ACHN (cell line): ENCODE results near the gene IL26.
"Not testable (repeated sequence)": the region's sequence is repeated elsewhere in the genome, so short reads cannot be mapped to it uniquely, and the experiment has no call there.

Source experiments
- DNase-seq: peaks from one replicate; pipeline ENCODE4 v3.0.0-alpha.2; 2015
- in situ Hi-C: cut with HindIII; loops from 2 replicates; pipeline ENCODE4 v1.10.0; 2017; ENCODE audit warnings: low sequenced_read_pairs, low pct_ligation_motif_present, low pct_unique_long_range_greater_than_20kb

IL26 gene

GRCh38 chr12:68174761-68175160 is 50.8 kb downstream of the IL26 start:
- in situ Hi-C loops, DNase-seq: not testable (repeated sequence)

GRCh38 chr12:68173792-68174191 is 51.8 kb downstream of the IL26 start:
- DNase-seq: no peak
- in situ Hi-C loops: no loop called here

GRCh38 chr12:68170726-68171125 is 54.9 kb downstream of the IL26 start:
- in situ Hi-C loops: no loop called here
- no peak for DNase-seq

GRCh38 chr12:68169213-68169889 is 56.3 kb downstream of the IL26 start:
- in situ Hi-C loops: no loop called here
- no peak for DNase-seq

GRCh38 chr12:68166317-68166831 is 59.2 kb downstream of the IL26 start:
- no peak for DNase-seq
- in situ Hi-C loops: no loop called here

- DNase-seq: no peak
- in situ Hi-C loops: no loop called here
These were observed 62.0 kb downstream of the IL26 start for GRCh38 chr12:68163560-68164081.

- DNase-seq: no peak
- in situ Hi-C loops: no loop called here
These were observed 63.2 kb downstream of the IL26 start for GRCh38 chr12:68162374-68162773.

GRCh38 chr12:68159681-68160304 is 65.8 kb downstream of the IL26 start, which contains the start of gene IFNG:
IFNG (minus strand) TSS chr12:68159740; CDS start chr12:68159615, 125 bp downstream.
- in situ Hi-C loops: no loop called here
- DNase-seq: no peak

- in situ Hi-C loops: no loop called here
- DNase-seq: peak; percentile 46
These were observed 67.2 kb downstream of the IL26 start for GRCh38 chr12:68158432-68158831.

GRCh38 chr12:68157380-68157779 is 68.2 kb downstream of the IL26 start:
- in situ Hi-C loops: no loop called here

GRCh38 chr12:68156636-68157035 is 69.0 kb downstream of the IL26 start:
- in situ Hi-C loops: no loop called here
- DNase-seq: no peak

More at GRCh38 chr12:68157380-68157779, 68.2 kb downstream of the IL26 start:
- no peak for DNase-seq

- in situ Hi-C loops: no loop called here
- no peak for DNase-seq
These were observed 70.8 kb downstream of the IL26 start for GRCh38 chr12:68154779-68155178.
